H9 (cell line): ENCODE results near the gene TBC1D22A. TPM values are rescaled to one million over a fixed set of nuclear protein-coding genes. Genes with fewer than 3 reads are reported as not detected.
A peak's percentile ranks its signal among the peaks of the same experiment; 100 is the strongest.

ENCODE experiments used
- DNase-seq: peaks from one replicate; pipeline ENCODE4 v3.0.0-alpha.2; 2017
- H2AFZ ChIP-seq: one replicate; pipeline ENCODE4 v1.6.1; 2013; ENCODE audit warnings: mild to moderate bottlenecking, low read length, control low read depth, moderate library complexity
- H2AK5ac ChIP-seq: 2 replicates; pipeline ENCODE4 v1.6.1; 2013; ENCODE audit warnings: low read length, control low read depth, mixed read lengths; ENCODE audit not compliant: insufficient read length
- H2BK120ac ChIP-seq: one replicate; pipeline ENCODE4 v1.6.1; 2013; ENCODE audit warnings: low read depth, mild to moderate bottlenecking, low read length, control low read depth, inconsistent platforms; ENCODE audit not compliant: poor library complexity, severe bottlenecking
- H2BK12ac ChIP-seq: 2 replicates; pipeline ENCODE4 v1.6.1; 2013; ENCODE audit warnings: low read length, control low read depth, mixed read lengths, low read depth; ENCODE audit not compliant: insufficient read length
- H2BK15ac ChIP-seq: 2 replicates; pipeline ENCODE4 v1.6.1; 2013; ENCODE audit warnings: low read depth, low read length, control low read depth
- H2BK20ac ChIP-seq: one replicate; pipeline ENCODE4 v1.6.1; 2013; ENCODE audit warnings: low read depth, mild to moderate bottlenecking, low read length, control low read depth, inconsistent platforms; ENCODE audit not compliant: poor library complexity, severe bottlenecking
- H2BK5ac ChIP-seq: 2 replicates; pipeline ENCODE4 v1.6.1; 2013; ENCODE audit warnings: low read length, control low read depth, mixed read lengths; ENCODE audit not compliant: insufficient read length
- H3K14ac ChIP-seq: 2 replicates; pipeline ENCODE4 v1.6.1; 2013; ENCODE audit warnings: low read length, control low read depth; ENCODE audit not compliant: insufficient read depth
- H3K18ac ChIP-seq: 2 replicates; pipeline ENCODE4 v1.6.1; 2013; ENCODE audit warnings: low read depth, mild to moderate bottlenecking, mixed read lengths, low read length, control low read depth; ENCODE audit not compliant: insufficient read length
- H3K23ac ChIP-seq: 2 replicates; pipeline ENCODE4 v1.6.1; 2013; ENCODE audit warnings: low read length, control low read depth, mixed read lengths, low read depth; ENCODE audit not compliant: insufficient read length
- H3K23me2 ChIP-seq: 2 replicates; pipeline ENCODE4 v1.6.1; 2013; ENCODE audit warnings: low read depth, mild to moderate bottlenecking, mixed read lengths, low read length, control low read depth; ENCODE audit not compliant: insufficient read length, poor library complexity, severe bottlenecking
- H3K27ac ChIP-seq: 2 replicates; pipeline ENCODE4 v1.5.1; 2013; ENCODE audit warnings: low read length, control low read depth, mixed read lengths, low read depth; ENCODE audit not compliant: insufficient read length
- H3K27me3 ChIP-seq: 2 replicates; pipeline ENCODE4 v1.6.1; 2013; ENCODE audit warnings: low read length, control low read depth, inconsistent platforms; ENCODE audit not compliant: insufficient read depth
- H3K4ac ChIP-seq: 2 replicates; pipeline ENCODE4 v1.6.1; 2013; ENCODE audit warnings: low read depth, mild to moderate bottlenecking, control low read depth, inconsistent platforms, low read length, moderate library complexity
- H3K4me1 ChIP-seq: 2 replicates; pipeline ENCODE4 v1.6.1; 2013; ENCODE audit warnings: low read length, control low read depth, inconsistent platforms; ENCODE audit not compliant: insufficient read depth
- H3K4me2 ChIP-seq: 2 replicates; pipeline ENCODE4 v1.6.1; 2013; ENCODE audit warnings: low read length, control low read depth, mixed read lengths; ENCODE audit not compliant: insufficient read length, insufficient read depth
- H3K56ac ChIP-seq: 2 replicates; pipeline ENCODE4 v1.6.1; 2013; ENCODE audit warnings: low read depth, mild to moderate bottlenecking, mixed read lengths, low read length, control low read depth; ENCODE audit not compliant: insufficient read length
- H3K79me1 ChIP-seq: 2 replicates; pipeline ENCODE4 v1.6.1; 2013; ENCODE audit warnings: low read depth, mild to moderate bottlenecking, moderate library complexity, low read length, control low read depth, inconsistent platforms; ENCODE audit not compliant: insufficient read depth, poor library complexity, severe bottlenecking
- H3K79me2 ChIP-seq: 2 replicates; pipeline ENCODE4 v1.6.1; 2013; ENCODE audit warnings: low read length, control low read depth, inconsistent platforms; ENCODE audit not compliant: insufficient read depth
- H3K9ac ChIP-seq: 2 replicates; pipeline ENCODE4 v1.6.1; 2013; ENCODE audit warnings: low read length, control low read depth, mixed read lengths; ENCODE audit not compliant: insufficient read length; ENCODE audit errors: extremely low read depth
- H3K9me3 ChIP-seq: one replicate; pipeline ENCODE4 v1.6.1; 2013; ENCODE audit warnings: low read depth, low read length, inconsistent platforms; ENCODE audit not compliant: control insufficient read depth
- H3T11ph ChIP-seq: one replicate; pipeline ENCODE4 v1.6.1; 2013; ENCODE audit warnings: mild to moderate bottlenecking, low read length, control low read depth, inconsistent platforms
- H4K20me1 ChIP-seq: one replicate; pipeline ENCODE4 v1.6.1; 2013; ENCODE audit not compliant: control insufficient read depth, insufficient read length, insufficient read depth
- H4K5ac ChIP-seq: 2 replicates; pipeline ENCODE4 v1.6.1; 2013; ENCODE audit warnings: low read depth, mild to moderate bottlenecking, mixed read lengths, low read length, control low read depth; ENCODE audit not compliant: insufficient read length
- H4K8ac ChIP-seq: replicated peaks from 2 replicates; pipeline ENCODE4 v1.6.1; 2013; ENCODE audit warnings: low read length, control low read depth, mixed read lengths, low read depth; ENCODE audit not compliant: insufficient read length
- H4K91ac ChIP-seq: 2 replicates; pipeline ENCODE4 v1.6.1; 2013; ENCODE audit warnings: low read depth, mild to moderate bottlenecking, moderate library complexity, mixed read lengths, low read length, control low read depth; ENCODE audit not compliant: insufficient read length
- H3K27ac Mint-ChIP-seq, 3 experiments: 2 replicates in 2 of 3; 3 replicates in 1 of 3; pipeline ENCODE4 v1.8.0; 2020 to 2021; ENCODE audit warnings: mixed read lengths in 3 of 3, mild to moderate bottlenecking in 1 of 3, moderate library complexity in 1 of 3
- H3K27me3 Mint-ChIP-seq: 2 replicates; pipeline ENCODE4 v1.8.0; 2021; ENCODE audit warnings: low read depth, mild to moderate bottlenecking, moderate library complexity, mixed read lengths
- H3K36me3 Mint-ChIP-seq, 3 experiments: 2 replicates in 2 of 3; 3 replicates in 1 of 3; pipeline ENCODE4 v1.8.0; 2020 to 2021; ENCODE audit warnings: low read depth in 3 of 3, mixed read lengths in 3 of 3; ENCODE audit not compliant: insufficient read depth in 1 of 3
- H3K4me1 Mint-ChIP-seq, 2 experiments: 2 replicates each; pipeline ENCODE4 v1.8.0; 2020; ENCODE audit warnings: mixed read lengths in 2 of 2
- H3K4me3 Mint-ChIP-seq, 2 experiments: 2 replicates in 1 of 2; 3 replicates in 1 of 2; pipeline ENCODE4 v1.8.0; 2020 to 2021; ENCODE audit warnings: mild to moderate bottlenecking in 2 of 2, mixed read lengths in 2 of 2, moderate library complexity in 1 of 2
- H3K9me3 Mint-ChIP-seq, 2 experiments: 2 replicates in 1 of 2; 3 replicates in 1 of 2; pipeline ENCODE4 v1.8.0; 2020; ENCODE audit warnings: mild to moderate bottlenecking in 2 of 2, mixed read lengths in 2 of 2, moderate library complexity in 1 of 2
- WGBS: extraction: QIAGEN DNeasy Blood & Tissue Kit; methylation state at CpG from one replicate; pipeline ENCODE4 v1.1.7; 2013; ENCODE audit warnings: missing lambda C conversion rate, low lambda C conversion rate, mixed read lengths; ENCODE audit not compliant: insufficient read length; ENCODE audit errors: extremely low coverage; 5-methylcytosine and 5-hydroxymethylcytosine counted together
- total RNA-seq: library from RNA; stranded (reverse); gene quantifications from 2 replicates; pipeline ENCODE4 v1.2.1, GENCODE V29; 2021
- TF ChIP-seq, protein P1 (sequence below): fragments of 200-600 bp; sonication (generic); conservative IDR thresholded peaks from 3 replicates; pipeline ENCODE4 v1.8.0; 2021; ENCODE audit warnings: antibody characterized with exemption, mild to moderate bottlenecking

The TBC1D22A gene
- total RNA-seq, 1 experiment from 2014 or later, result 20.8 TPM

GRCh38 chr22:47113853-47114415, 351.5 kb downstream of the TBC1D22A start:
- Histone ChIP-seq H3K56ac (no peak overlapping the region), H3K79me1 (no peaks in the 10 kb centered on the region), H4K5ac (no peak overlapping the region), H2AK5ac (no peak overlapping the region), H2BK15ac (no peak overlapping the region), H3K27me3 (no peaks in the 10 kb centered on the region), H4K20me1 (no peaks in the 10 kb centered on the region), H3K79me2 (no peaks in the 10 kb centered on the region), H3K18ac (no peak overlapping the region), H2AFZ (no peak overlapping the region), H3K23ac (no peak overlapping the region), H3K4me1 (no peaks in the 10 kb centered on the region; the same call in 1 of the 2 replicates), H3T11ph (no peak overlapping the region), H2BK120ac (no peak overlapping the region), H4K8ac (no peak overlapping the region), H3K14ac (no peak overlapping the region; the same call in 1 of the 2 replicates), H3K9ac (no peak overlapping the region), H3K4me2 (no peak overlapping the region), H2BK12ac (no peak overlapping the region), H3K9me3 (no peaks in the 10 kb centered on the region), H2BK5ac (no peak overlapping the region), H3K27ac (no peak overlapping the region), H4K91ac (no peak overlapping the region), H3K23me2 (no peaks in the 10 kb centered on the region), H2BK20ac (no peak overlapping the region), H3K4ac (no peak overlapping the region)
- peak overlapping the region in 1 of 3 experiments; percentile 83; a peak in 3 of 7 replicates for H3K27ac Mint-ChIP-seq
- no CpG with 5 or more reads among the region's 8 CpGs for WGBS
- H3K4me1 Mint-ChIP-seq, result peaks cover 0 to 5% of the 10 kb centered on the region in 2 experiments; a peak in 2 of 4 replicates
- peaks cover 0 to 2% (median 0%) of the 10 kb centered on the region in 3 experiments; a peak in 2 of 7 replicates for H3K36me3 Mint-ChIP-seq
- no peak for DNase-seq
- no peak overlapping the region for H3K4me3 Mint-ChIP-seq
- H3K27me3 Mint-ChIP-seq, result no peaks in the 10 kb centered on the region
- no peaks in the 10 kb centered on the region for H3K9me3 Mint-ChIP-seq
- TF ChIP-seq, protein P1, sequence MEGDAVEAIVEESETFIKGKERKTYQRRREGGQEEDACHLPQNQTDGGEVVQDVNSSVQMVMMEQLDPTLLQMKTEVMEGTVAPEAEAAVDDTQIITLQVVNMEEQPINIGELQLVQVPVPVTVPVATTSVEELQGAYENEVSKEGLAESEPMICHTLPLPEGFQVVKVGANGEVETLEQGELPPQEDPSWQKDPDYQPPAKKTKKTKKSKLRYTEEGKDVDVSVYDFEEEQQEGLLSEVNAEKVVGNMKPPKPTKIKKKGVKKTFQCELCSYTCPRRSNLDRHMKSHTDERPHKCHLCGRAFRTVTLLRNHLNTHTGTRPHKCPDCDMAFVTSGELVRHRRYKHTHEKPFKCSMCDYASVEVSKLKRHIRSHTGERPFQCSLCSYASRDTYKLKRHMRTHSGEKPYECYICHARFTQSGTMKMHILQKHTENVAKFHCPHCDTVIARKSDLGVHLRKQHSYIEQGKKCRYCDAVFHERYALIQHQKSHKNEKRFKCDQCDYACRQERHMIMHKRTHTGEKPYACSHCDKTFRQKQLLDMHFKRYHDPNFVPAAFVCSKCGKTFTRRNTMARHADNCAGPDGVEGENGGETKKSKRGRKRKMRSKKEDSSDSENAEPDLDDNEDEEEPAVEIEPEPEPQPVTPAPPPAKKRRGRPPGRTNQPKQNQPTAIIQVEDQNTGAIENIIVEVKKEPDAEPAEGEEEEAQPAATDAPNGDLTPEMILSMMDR, result no peak
